HepG2 (cell line): ENCODE data around the gene UAP1L1. TPM values are rescaled to one million over a fixed set of nuclear protein-coding genes. Genes with fewer than 3 reads are reported as not detected.

Source experiments
- CREB1 ChIP-seq, 2 experiments: fragments of 450-650 bp in 1 of 2; IDR thresholded peaks; 2 replicates each; pipeline ENCODE4 v1.6.1; 2016 to 2017; ENCODE audit warnings: control low read depth in 1 of 2, mild to moderate bottlenecking in 1 of 2, missing compliant biosample characterization in 1 of 2, missing genetic modification characterization in 1 of 2
- ERF ChIP-seq: IDR thresholded peaks from 2 replicates; pipeline ENCODE4 v1.6.1; 2018; ENCODE audit warnings: missing biosample characterization, missing genetic modification reagents
- FOSL2 ChIP-seq: sonication (generic); formaldehyde crosslinking; IDR thresholded peaks from 2 replicates; pipeline ENCODE4 v1.4.0; 2020; ENCODE audit warnings: missing genetic modification reagents
- HDAC1 ChIP-seq: sonication (generic); formaldehyde crosslinking; IDR thresholded peaks from 2 replicates; pipeline ENCODE4 v1.5.1; 2020; ENCODE audit warnings: mild to moderate bottlenecking, missing genetic modification reagents
- IKZF5 ChIP-seq: IDR thresholded peaks from 2 replicates; pipeline ENCODE4 v1.6.1; 2018; ENCODE audit warnings: missing genetic modification reagents, mild to moderate bottlenecking, missing compliant biosample characterization
- KDM2A ChIP-seq: sonication (generic); formaldehyde crosslinking; IDR thresholded peaks from 2 replicates; pipeline ENCODE4 v1.4.0; 2020; ENCODE audit warnings: low read depth, missing genetic modification reagents, borderline replicate concordance
- MED1 ChIP-seq: sonication (generic); formaldehyde crosslinking; IDR thresholded peaks from 2 replicates; pipeline ENCODE4 v1.4.0; 2020; ENCODE audit warnings: missing genetic modification reagents
- MXI1 ChIP-seq: IDR thresholded peaks from 3 replicates; pipeline ENCODE4 v1.6.1; 2012; ENCODE audit warnings: low read depth, low read length, inconsistent platforms, borderline replicate concordance
- RAD51 ChIP-seq: fragments of 450-650 bp; IDR thresholded peaks from 2 replicates; pipeline ENCODE4 v1.6.1; 2016; ENCODE audit warnings: borderline replicate concordance
- SAP130 ChIP-seq: IDR thresholded peaks from 2 replicates; pipeline ENCODE4 v1.6.1; 2016; ENCODE audit warnings: low read depth
- SMAD9 ChIP-seq: sonication (generic); formaldehyde crosslinking; IDR thresholded peaks from 2 replicates; pipeline ENCODE4 v1.5.1; 2020; ENCODE audit warnings: mild to moderate bottlenecking, missing genetic modification reagents
- TFAP4 ChIP-seq: sonication (generic); IDR thresholded peaks from 2 replicates; pipeline ENCODE4 v1.6.1; 2016; ENCODE audit warnings: low read depth, borderline replicate concordance
- TSC22D2 ChIP-seq: sonication (generic); formaldehyde crosslinking; IDR thresholded peaks from 2 replicates; pipeline ENCODE4 v1.5.1; 2020; ENCODE audit warnings: missing genetic modification reagents, mild to moderate bottlenecking, borderline replicate concordance
- ZNF281 ChIP-seq: sonication (generic); formaldehyde crosslinking; IDR thresholded peaks from 2 replicates; pipeline ENCODE4 v1.4.0; 2020; ENCODE audit warnings: missing genetic modification reagents, borderline replicate concordance
- ZNF687 ChIP-seq: sonication (generic); formaldehyde crosslinking; IDR thresholded peaks from 2 replicates; pipeline ENCODE4 v1.5.1; 2020; ENCODE audit warnings: mild to moderate bottlenecking, missing genetic modification reagents, moderate library complexity
- polyA plus RNA-seq, 8 experiments: library from polyadenylated mRNA; depleted of rRNA in 3 of 8; stranded (reverse) in 7 of 8; unstranded in 1 of 8; fragments of >200 nt; fragmentation: Illumina TruSeq in 4 of 8; extraction: Trizol in 4 of 8; gene quantifications; 2 replicates each; pipeline versions ENCODE4 v1.2.1 to v1.2.3, GENCODE V29; 2011 to 2016; ENCODE audit warnings: low read depth in 4 of 8, missing spikeins in 1 of 8, mixed read lengths in 1 of 8; ENCODE audit not compliant: insufficient read depth in 1 of 8
- total RNA-seq, 5 experiments: library from RNA; depleted of rRNA; stranded (reverse); fragments of >200 nt; fragmentation: Illumina TruSeq; extraction: Trizol; gene quantifications; 2 replicates each; pipeline ENCODE4 v1.2.3, GENCODE V29; 2016; ENCODE audit warnings: low read depth in 1 of 5

UAP1L1 gene
- total and polyA plus RNA-seq, 2 of the 13 experiments (the other 11 are each of a cell fraction or from before 2014, with no cell fraction given), result 5.4 to 6.4 TPM

GRCh38 chr9:137083394-137084004, 6.2 kb downstream of the UAP1L1 start (continued):
- TF ChIP-seq TFAP4 (peak; percentile 58; the same call in 1 of the 2 replicates), ERF (CRISPR knock-in tag) (0 out of 2 replicates have a peak, but pooled peaks have one; percentile 15), SMAD9 (CRISPR knock-in tag) (no peak), IKZF5 (CRISPR knock-in tag) (0 out of 2 replicates have a peak, but pooled peaks have one; percentile 23), ZNF281 (peak; percentile 62; the same call in 1 of the 2 replicates), HDAC1 (CRISPR knock-in tag) (peak; percentile 22; the same call in 1 of the 2 replicates), ZNF687 (peak; percentile 53), MED1 (CRISPR knock-in tag) (0 out of 2 replicates have a peak, but pooled peaks have one; percentile 22), RAD51 (no peak), MXI1 (peak; percentile 53; the same call in 1 of the 3 replicates), SAP130 (CRISPR knock-in tag) (peak; percentile 58; the same call in 1 of the 2 replicates), KDM2A (CRISPR knock-in tag) (peak; percentile 57; the same call in 1 of the 2 replicates), CREB1 (IDR thresholded peaks at IDR 0.05) (0 out of 2 replicates have a peak, but pooled peaks have one; percentile 2), CREB1 (CRISPR knock-in tag; IDR thresholded peaks at IDR 0.05) (no peak), TSC22D2 (no peak), FOSL2 (CRISPR knock-in tag) (peak; percentile 95)
